Measurements from ENCODE around the gene NFAT5. TPM values are rescaled to one million over a fixed set of nuclear protein-coding genes. Genes with fewer than 3 reads are reported as not detected.

NFAT5 gene
- total and polyA plus RNA-seq, 8 donors, result 1.2 to 57.2 (median 21.5) TPM

DNA sequence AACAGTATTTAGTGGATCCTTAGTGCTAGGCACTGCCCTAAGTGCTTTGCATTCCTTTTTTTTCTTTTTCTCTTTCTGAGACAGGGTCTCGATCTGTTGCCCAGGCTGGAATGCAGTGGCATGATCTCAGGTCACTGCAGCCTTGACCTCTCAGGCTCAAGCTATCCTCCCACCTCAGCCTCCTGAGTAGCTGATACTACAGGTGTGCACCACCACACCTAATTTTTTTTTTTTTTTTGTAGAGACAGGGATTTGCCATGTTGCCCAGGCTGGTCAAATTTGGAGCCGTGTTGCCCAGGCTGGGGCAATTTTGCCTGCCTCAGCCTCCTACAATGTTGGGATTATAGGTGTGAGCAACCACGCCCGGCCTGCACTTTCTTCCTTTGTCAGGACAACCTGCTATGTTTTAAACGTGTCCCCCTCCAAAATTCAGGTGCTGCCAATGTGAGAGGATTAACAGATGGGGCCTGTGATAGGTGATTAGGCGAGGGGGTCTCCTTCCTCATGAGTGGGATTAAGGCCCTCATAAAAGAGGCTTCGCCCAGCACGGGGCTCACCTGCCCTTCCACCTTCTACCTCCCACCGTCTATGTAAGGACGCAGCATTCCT is 155.2 kb downstream of the NFAT5 start:
- no peak for DNase-seq
- no peaks in the 10 kb centered on the region for H3K27me3 ChIP-seq
- no peaks in the 10 kb centered on the region for H3K9me3 ChIP-seq
- peaks cover 19 to 41% (median 30%) of the 10 kb centered on the region in 4 donors for H3K36me3 ChIP-seq
- H3K27ac ChIP-seq, result peak overlapping the region in 2 of 5 donors; percentile 89 to 93
- WGBS, 5 donors, result 80 to 89% (median 84%) methylated on average over 10 of the region's 10 CpGs
- no peak overlapping the region for H3K4me3 ChIP-seq
- TF ChIP-seq POLR2A (IDR thresholded peaks at IDR 0.05), result no peak
- TF ChIP-seq, protein P1, sequence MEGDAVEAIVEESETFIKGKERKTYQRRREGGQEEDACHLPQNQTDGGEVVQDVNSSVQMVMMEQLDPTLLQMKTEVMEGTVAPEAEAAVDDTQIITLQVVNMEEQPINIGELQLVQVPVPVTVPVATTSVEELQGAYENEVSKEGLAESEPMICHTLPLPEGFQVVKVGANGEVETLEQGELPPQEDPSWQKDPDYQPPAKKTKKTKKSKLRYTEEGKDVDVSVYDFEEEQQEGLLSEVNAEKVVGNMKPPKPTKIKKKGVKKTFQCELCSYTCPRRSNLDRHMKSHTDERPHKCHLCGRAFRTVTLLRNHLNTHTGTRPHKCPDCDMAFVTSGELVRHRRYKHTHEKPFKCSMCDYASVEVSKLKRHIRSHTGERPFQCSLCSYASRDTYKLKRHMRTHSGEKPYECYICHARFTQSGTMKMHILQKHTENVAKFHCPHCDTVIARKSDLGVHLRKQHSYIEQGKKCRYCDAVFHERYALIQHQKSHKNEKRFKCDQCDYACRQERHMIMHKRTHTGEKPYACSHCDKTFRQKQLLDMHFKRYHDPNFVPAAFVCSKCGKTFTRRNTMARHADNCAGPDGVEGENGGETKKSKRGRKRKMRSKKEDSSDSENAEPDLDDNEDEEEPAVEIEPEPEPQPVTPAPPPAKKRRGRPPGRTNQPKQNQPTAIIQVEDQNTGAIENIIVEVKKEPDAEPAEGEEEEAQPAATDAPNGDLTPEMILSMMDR (IDR thresholded peaks at IDR 0.05), result no peak
- TF ChIP-seq EP300 (IDR thresholded peaks at IDR 0.05), result no peak
- no peak for TF ChIP-seq POLR2AphosphoS5 (IDR thresholded peaks at IDR 0.05)
- peaks cover 8 to 58% (median 31%) of the 10 kb centered on the region in 4 donors for H3K4me1 ChIP-seq
- intact Hi-C loops (cut with DNase I; ENCODE audit: low total_unique reads), result no loop called here

DNA sequence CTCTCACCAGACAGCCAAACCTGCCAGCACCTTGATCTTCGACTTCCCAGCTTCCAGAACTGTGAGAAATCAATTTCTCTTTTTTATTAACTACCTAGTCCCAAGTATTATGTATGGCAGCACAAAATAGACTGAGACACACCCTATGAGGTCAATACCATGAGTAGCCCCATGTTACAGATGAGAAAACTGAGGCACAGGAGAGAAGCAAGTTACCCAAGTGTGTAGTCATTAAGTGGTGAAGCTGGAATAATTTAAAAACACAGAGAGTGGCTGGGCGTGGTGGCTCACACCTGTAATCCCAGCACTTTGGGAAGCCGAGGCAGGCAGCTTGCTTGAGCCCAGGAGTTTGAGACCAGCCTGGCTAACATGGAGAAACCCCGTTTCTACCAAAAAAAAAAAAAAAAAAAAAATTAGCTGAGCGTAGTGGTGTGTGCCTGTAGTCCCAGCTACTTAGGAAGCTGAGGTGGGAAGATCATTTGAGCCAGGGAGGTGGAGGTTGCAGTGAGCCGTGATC is 155.7 kb downstream of the NFAT5 start:
- 58 to 80% (median 77%) methylated on average over 5 to 6 of the region's 6 CpGs for WGBS, 5 donors
- Histone ChIP-seq H3K4me3 (no peak overlapping the region), H3K27me3 (no peaks in the 10 kb centered on the region), H3K36me3 (peaks cover 19 to 35% (median 25%) of the 10 kb centered on the region in 4 donors), H3K9me3 (no peaks in the 10 kb centered on the region), H3K4me1 (peaks cover 8 to 61% (median 32%) of the 10 kb centered on the region in 4 donors), H3K27ac (peak overlapping the region in 3 of 5 donors; percentile 50 to 93 (median 89))
- TF ChIP-seq POLR2AphosphoS5 (IDR thresholded peaks at IDR 0.05) (no peak), POLR2A (IDR thresholded peaks at IDR 0.05) (no peak), EP300 (IDR thresholded peaks at IDR 0.05) (no peak)
- TF ChIP-seq, protein P1 (IDR thresholded peaks at IDR 0.05), result no peak
- intact Hi-C loops (cut with DNase I; ENCODE audit: low total_unique reads), result no loop called here
- no peak for DNase-seq

DNA sequence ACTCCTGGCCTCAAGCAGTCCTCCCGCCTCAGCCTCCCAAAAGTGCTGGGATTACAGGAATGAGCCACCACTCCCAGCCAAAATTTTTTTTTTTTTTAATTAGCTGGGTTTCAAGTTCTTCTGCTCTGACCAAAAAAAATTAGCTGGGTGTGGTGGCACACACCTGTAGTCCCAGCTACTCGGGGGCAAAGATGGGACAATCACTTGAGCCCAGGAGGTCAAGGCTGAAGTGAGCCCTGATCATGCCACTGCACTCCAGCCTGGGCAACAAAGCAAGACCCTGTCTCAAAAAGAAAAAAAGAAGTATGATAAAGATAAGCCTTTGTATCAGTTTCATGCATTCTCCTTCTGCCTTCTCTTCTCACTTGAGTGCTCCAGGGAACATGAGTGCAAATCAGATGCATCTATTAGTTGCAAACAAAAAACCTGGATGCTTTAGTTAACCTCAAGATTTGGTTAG is 158.7 kb downstream of the NFAT5 start:
- H3K4me3 ChIP-seq, result peak overlapping the region in 3 of 4 donors; percentile 50 to 61 (median 58)
- intact Hi-C loops (cut with DNase I; ENCODE audit: low total_unique reads), result no loop called here
- TF ChIP-seq POLR2AphosphoS5 (IDR thresholded peaks at IDR 0.05) (no peak), POLR2A (IDR thresholded peaks at IDR 0.05) (no peak), EP300 (IDR thresholded peaks at IDR 0.05) (no peak)
- TF ChIP-seq, protein P1 (IDR thresholded peaks at IDR 0.05), result no peak
- H3K36me3 ChIP-seq, result peaks cover 0 to 12% (median 3%) of the 10 kb centered on the region in 4 donors
- H3K4me1 ChIP-seq, result peaks cover 22 to 79% (median 51%) of the 10 kb centered on the region in 4 donors
- H3K9me3 ChIP-seq, result no peaks in the 10 kb centered on the region
- 60 to 79% (median 68%) methylated on average over 2 of the region's 2 CpGs for WGBS, 5 donors
- no peaks in the 10 kb centered on the region for H3K27me3 ChIP-seq
- DNase-seq, result no peak
- peak overlapping the region; percentile 83 to 93 (median 89) for H3K27ac ChIP-seq

DNA sequence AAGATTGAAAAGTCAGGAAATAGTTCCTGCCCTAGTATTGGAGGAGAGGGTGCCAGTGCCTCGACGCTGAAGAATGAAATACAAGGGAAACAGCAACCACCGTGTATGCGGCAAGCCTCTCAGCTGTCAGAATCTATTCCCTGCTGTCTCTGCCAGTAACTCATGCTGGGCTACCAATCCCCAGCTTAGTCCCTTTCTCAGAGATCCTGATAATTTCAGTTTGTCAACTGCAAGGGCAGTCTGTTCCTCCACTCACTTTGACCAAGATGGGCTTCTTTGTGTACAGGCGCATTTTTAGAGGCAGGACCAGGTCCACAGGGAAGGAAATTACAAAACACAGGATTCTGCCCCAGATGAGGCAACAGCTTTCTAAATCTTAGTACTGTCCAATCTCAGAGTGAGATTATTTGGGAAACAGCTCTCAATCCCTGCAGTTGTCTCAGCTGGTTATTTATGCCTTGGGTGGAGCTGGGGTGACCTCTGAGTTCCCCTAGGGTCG is 159.3 kb downstream of the NFAT5 start:
- Histone ChIP-seq H3K9me3 (no peaks in the 10 kb centered on the region), H3K4me1 (peaks cover 22 to 74% (median 51%) of the 10 kb centered on the region in 4 donors), H3K4me3 (peak overlapping the region; percentile 50 to 61 (median 55)), H3K27ac (peak overlapping the region; percentile 86 to 93 (median 89)), H3K36me3 (peaks cover 0 to 8% (median 0%) of the 10 kb centered on the region in 4 donors), H3K27me3 (no peaks in the 10 kb centered on the region)
- intact Hi-C loops (cut with DNase I; ENCODE audit: low total_unique reads), result no loop called here
- 21 to 40% (median 34%) methylated on average over 6 of the region's 6 CpGs for WGBS, 5 donors
- peak in 1 of 2 donors; percentile 28 for DNase-seq
- TF ChIP-seq, protein P1 (IDR thresholded peaks at IDR 0.05), result no peak
- no peak for TF ChIP-seq POLR2A (IDR thresholded peaks at IDR 0.05)
- no peak for TF ChIP-seq EP300 (IDR thresholded peaks at IDR 0.05)
- TF ChIP-seq POLR2AphosphoS5 (IDR thresholded peaks at IDR 0.05), result peak in 1 of 3 donors; percentile 45
